B cell (primary cell): Measurements from ENCODE around the gene GJA10. TPM values are rescaled to one million over a fixed set of nuclear protein-coding genes. Genes with fewer than 3 reads are reported as not detected.

Experiments
- ATAC-seq: fragments of 200-7000 bp; cut with Tn5 transposase; one replicate; pipeline ENCODE4 v1.10.0; 2021; ENCODE audit warnings: low read depth, mild to moderate bottlenecking, moderate number of reproducible peaks, moderate library complexity
- CTCF ChIA-PET: fragments of 350-600 bp; sonication (Branson Sonifier 250); formaldehyde crosslinking; loops from one replicate; lab custom pipeline; 2021; ENCODE audit warnings: antibody characterized with exemption, inconsistent platforms; lab: Charles Lee
- POLR2A ChIA-PET: fragments of 350-600 bp; sonication (Branson Sonifier 250); formaldehyde crosslinking; loops from one replicate; lab custom pipeline; 2021; ENCODE audit warnings: antibody characterized with exemption; lab: Charles Lee
- DNase-seq: peaks from one replicate; pipeline ENCODE4 v3.0.0; 2013
- H2AFZ ChIP-seq: 2 replicates; pipeline ENCODE4 v1.6.1; 2012; ENCODE audit warnings: mild to moderate bottlenecking, low read depth, low read length; ENCODE audit not compliant: insufficient read depth, poor library complexity, severe bottlenecking
- H3K27ac ChIP-seq, 2 donors: 1 replicate in 1 of 2; 2 replicates in 1 of 2; pipeline ENCODE4 v1.5.1; 2012 to 2013; ENCODE audit warnings: low read length in 2 of 2, mild to moderate bottlenecking in 2 of 2, moderate library complexity in 1 of 2
- H3K27me3 ChIP-seq, 4 experiments: fragments of 200-600 bp in 1 of 4; sonication (generic) in 1 of 4; replicated peaks in 1 of 4; 1 replicate in 2 of 4; 2 replicates in 2 of 4; pipeline versions ENCODE4 v1.6.1 to v1.7.0; 2013 to 2016; ENCODE audit warnings: low read length in 3 of 4, mild to moderate bottlenecking in 2 of 4, mixed read lengths in 1 of 4, moderate library complexity in 1 of 4; ENCODE audit not compliant: insufficient read depth in 4 of 4, control insufficient read depth in 3 of 4; ENCODE audit errors: control extremely low read depth in 1 of 4
- H3K36me3 ChIP-seq, 2 experiments: replicated peaks in 1 of 2; 1 replicate in 1 of 2; 2 replicates in 1 of 2; pipeline versions ENCODE4 v1.6.1 to v1.7.1; 2013; ENCODE audit warnings: low read length in 1 of 2; ENCODE audit not compliant: insufficient read depth in 2 of 2, control insufficient read depth in 1 of 2; ENCODE audit errors: control extremely low read depth in 1 of 2, extremely low read depth in 1 of 2
- H3K4me1 ChIP-seq, 2 donors: fragments of 200-600 bp in 1 of 2; sonication (generic) in 1 of 2; 1 replicate in 1 of 2; 2 replicates in 1 of 2; pipeline versions ENCODE4 v1.5.1 to v1.6.1; 2013 to 2017; ENCODE audit warnings: low read length in 2 of 2; ENCODE audit not compliant: control insufficient read depth in 2 of 2, insufficient read depth in 2 of 2
- H3K4me2 ChIP-seq: replicated peaks from 2 replicates; pipeline ENCODE3; 2012; ENCODE audit warnings: mild to moderate bottlenecking, low read depth, low read length; ENCODE audit not compliant: poor library complexity, severe bottlenecking
- H3K4me3 ChIP-seq, 5 experiments: fragments of 200-600 bp in 1 of 5; sonication (generic) in 1 of 5; 1 replicate in 3 of 5; 2 replicates in 2 of 5; pipeline versions ENCODE4 v1.5.1 to v1.7.0; 2011 to 2016; ENCODE audit warnings: low read length in 4 of 5, mild to moderate bottlenecking in 4 of 5, low read depth in 2 of 5, control low read depth in 1 of 5, moderate library complexity in 1 of 5; ENCODE audit not compliant: insufficient read depth in 1 of 5; ENCODE audit errors: control extremely low read depth in 1 of 5, extremely low read depth in 1 of 5
- H3K79me2 ChIP-seq: fragments of 200-600 bp; sonication (generic); one replicate; pipeline ENCODE4 v1.6.0; 2016; ENCODE audit warnings: low read length; ENCODE audit not compliant: control insufficient read depth, insufficient read depth
- H3K9ac ChIP-seq: fragments of 200-600 bp; sonication (generic); 2 replicates; pipeline ENCODE4 v1.6.1; 2017; ENCODE audit warnings: mild to moderate bottlenecking, low read length, moderate library complexity
- H3K9me3 ChIP-seq, 3 donors: one replicate each; pipeline versions ENCODE4 v1.6.1 to v1.7.1; 2013; ENCODE audit warnings: low read length in 2 of 3; ENCODE audit not compliant: control insufficient read depth in 2 of 3, insufficient read depth in 1 of 3; ENCODE audit errors: control extremely low read depth in 1 of 3
- H4K20me1 ChIP-seq: 2 replicates; pipeline ENCODE4 v1.6.0; 2012; ENCODE audit warnings: mild to moderate bottlenecking, low read length; ENCODE audit not compliant: insufficient read depth, control insufficient read depth, poor library complexity, severe bottlenecking
- H3K27ac Mint-ChIP-seq: one replicate; pipeline ENCODE4 v1.8.0; 2021; ENCODE audit warnings: mixed read lengths
- H3K27me3 Mint-ChIP-seq: one replicate; pipeline ENCODE4 v1.8.0; 2021; ENCODE audit warnings: mixed read lengths
- H3K4me1 Mint-ChIP-seq: one replicate; pipeline ENCODE4 v1.8.0; 2021; ENCODE audit warnings: mixed read lengths
- H3K4me3 Mint-ChIP-seq: one replicate; pipeline ENCODE4 v1.8.0; 2021; ENCODE audit warnings: mixed read lengths
- H3K9me3 Mint-ChIP-seq: one replicate; pipeline ENCODE4 v1.8.0; 2022; ENCODE audit warnings: mixed read lengths; ENCODE audit not compliant: insufficient read depth
- EZH2 ChIP-seq: IDR thresholded peaks from 2 replicates; pipeline ENCODE4 v1.6.1; 2012; ENCODE audit warnings: borderline replicate concordance, low read depth, mild to moderate bottlenecking, moderate library complexity, low read length; ENCODE audit not compliant: insufficient read depth, poor library complexity, severe bottlenecking
- WGBS: methylation state at CpG from one replicate; pipeline ENCODE4 v1.1.5; 2013; ENCODE audit warnings: missing lambda C conversion rate; ENCODE audit not compliant: insufficient coverage; 5-methylcytosine and 5-hydroxymethylcytosine counted together
- intact Hi-C: fragments of 100-400 bp; cut with micrococcal nuclease; formaldehyde crosslinking; loops from one replicate; pipeline ENCODE4 v1.10.0; 2022
- polyA plus RNA-seq: library from polyadenylated mRNA; depleted of rRNA; stranded (reverse); fragments of >200 nt; gene quantifications from 2 replicates; pipeline ENCODE4 v1.2.3, GENCODE V29; 2012
- total RNA-seq, 2 donors: library from RNA; stranded (reverse); fragments of 120-200 nt in 1 of 2; gene quantifications; 1 replicate in 1 of 2; 2 replicates in 1 of 2; pipeline versions ENCODE4 v1.2.3 to v1.2.4, GENCODE V29; 2013 to 2022
- TF ChIP-seq, protein P1 (sequence below): fragments of 200-600 bp; IDR thresholded peaks from one replicate; pipeline ENCODE4 v1.8.0; 2022; ENCODE audit warnings: antibody characterized with exemption, mild to moderate bottlenecking

GJA10 gene
- total and polyA plus RNA-seq, 2 donors (not counting 1 experiment from before 2014, with no cell fraction given) = not detected

DNA sequence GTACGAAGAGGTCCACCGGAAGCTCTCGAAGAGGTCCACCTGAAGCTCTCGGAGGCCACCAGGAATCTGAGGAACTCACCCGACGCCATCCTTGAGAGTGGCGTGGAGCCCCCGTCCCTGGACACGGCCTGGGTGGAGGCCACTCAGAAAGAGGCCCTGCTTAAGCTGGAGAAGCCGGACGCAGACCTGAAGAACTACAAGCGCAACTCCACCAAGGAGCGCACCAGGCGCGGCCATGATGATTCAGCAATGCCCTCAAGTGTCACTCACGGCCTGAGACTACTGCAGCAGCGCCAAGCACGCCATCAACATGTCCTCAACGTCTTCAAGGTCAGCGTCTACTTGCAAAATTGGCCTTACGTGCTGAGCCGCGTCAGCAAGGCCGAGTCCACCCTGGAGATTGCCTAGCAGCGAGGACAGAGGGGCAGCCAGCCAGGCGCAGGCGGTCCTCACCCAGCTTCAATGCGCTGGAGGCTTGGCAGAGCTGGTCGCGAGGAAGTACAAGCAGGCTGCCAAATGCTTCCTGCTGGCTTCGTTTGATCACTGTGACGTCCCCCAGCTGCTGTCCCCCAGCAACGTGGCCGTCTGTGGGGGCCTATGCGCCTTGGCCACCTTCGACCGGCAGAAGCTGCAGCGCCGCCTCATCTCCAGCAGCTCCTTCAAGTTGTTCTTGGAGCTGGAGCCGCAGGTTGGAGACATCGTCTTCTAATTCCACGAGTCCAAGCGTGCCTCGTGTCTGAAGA, 7.7 kb upstream of the GJA10 start:
- Histone ChIP-seq H2AFZ (no peak overlapping the region), H3K9ac (no peak overlapping the region), H3K27me3 (peaks cover 0 to 15% (median 11%) of the 10 kb centered on the region in 4 experiments), H3K9me3 (peaks cover 0 to 20% (median 0%) of the 10 kb centered on the region in 3 donors), H3K36me3 (no peaks in the 10 kb centered on the region), H3K4me3 (no peak overlapping the region), H3K27ac (no peak overlapping the region), H4K20me1 (no peaks in the 10 kb centered on the region), H3K4me1 (peaks cover 3 to 4% of the 10 kb centered on the region in 2 donors), H3K79me2 (no peaks in the 10 kb centered on the region), H3K4me2 (no peak overlapping the region)
- no peak overlapping the region for H3K4me3 Mint-ChIP-seq
- DNase-seq = peak; percentile 7
- TF ChIP-seq, protein P1, sequence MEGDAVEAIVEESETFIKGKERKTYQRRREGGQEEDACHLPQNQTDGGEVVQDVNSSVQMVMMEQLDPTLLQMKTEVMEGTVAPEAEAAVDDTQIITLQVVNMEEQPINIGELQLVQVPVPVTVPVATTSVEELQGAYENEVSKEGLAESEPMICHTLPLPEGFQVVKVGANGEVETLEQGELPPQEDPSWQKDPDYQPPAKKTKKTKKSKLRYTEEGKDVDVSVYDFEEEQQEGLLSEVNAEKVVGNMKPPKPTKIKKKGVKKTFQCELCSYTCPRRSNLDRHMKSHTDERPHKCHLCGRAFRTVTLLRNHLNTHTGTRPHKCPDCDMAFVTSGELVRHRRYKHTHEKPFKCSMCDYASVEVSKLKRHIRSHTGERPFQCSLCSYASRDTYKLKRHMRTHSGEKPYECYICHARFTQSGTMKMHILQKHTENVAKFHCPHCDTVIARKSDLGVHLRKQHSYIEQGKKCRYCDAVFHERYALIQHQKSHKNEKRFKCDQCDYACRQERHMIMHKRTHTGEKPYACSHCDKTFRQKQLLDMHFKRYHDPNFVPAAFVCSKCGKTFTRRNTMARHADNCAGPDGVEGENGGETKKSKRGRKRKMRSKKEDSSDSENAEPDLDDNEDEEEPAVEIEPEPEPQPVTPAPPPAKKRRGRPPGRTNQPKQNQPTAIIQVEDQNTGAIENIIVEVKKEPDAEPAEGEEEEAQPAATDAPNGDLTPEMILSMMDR = no peak
- TF ChIP-seq EZH2 = no peak
- intact Hi-C loops = no loop called here
- peaks cover 18% of the 10 kb centered on the region for H3K27me3 Mint-ChIP-seq
- POLR2A ChIA-PET = no interaction called here
- no peaks in the 10 kb centered on the region for H3K9me3 Mint-ChIP-seq
- CTCF ChIA-PET = no interaction called here
- no peak overlapping the region for H3K27ac Mint-ChIP-seq
- ATAC-seq = no peak
- WGBS = 94% methylated on average over 44 of the region's 44 CpGs
- peaks cover 5% of the 10 kb centered on the region for H3K4me1 Mint-ChIP-seq

GRCh38 chr6:89887452-89888137, 6.7 kb upstream of the GJA10 start:
- POLR2A ChIA-PET = no interaction called here
- Mint-ChIP-seq H3K4me3 (no peak overlapping the region), H3K4me1 (peaks cover 7% of the 10 kb centered on the region), H3K9me3 (no peaks in the 10 kb centered on the region), H3K27ac (no peak overlapping the region), H3K27me3 (peaks cover 21% of the 10 kb centered on the region)
- H3K4me3 ChIP-seq = no peak overlapping the region
- H3K4me1 ChIP-seq = peaks cover 3 to 4% of the 10 kb centered on the region in 2 donors
- H3K79me2 ChIP-seq = no peaks in the 10 kb centered on the region
- H4K20me1 ChIP-seq = no peaks in the 10 kb centered on the region
- peaks cover 0 to 20% (median 14%) of the 10 kb centered on the region in 4 experiments for H3K27me3 ChIP-seq
- peak overlapping the region; percentile 51 for H2AFZ ChIP-seq
- H3K36me3 ChIP-seq = no peaks in the 10 kb centered on the region
- TF ChIP-seq, protein P1 = no peak
- TF ChIP-seq EZH2 = no peak
- CTCF ChIA-PET = interaction anchor here (1.2 kb wide), 1 partner anchor 53 kb away, joined by 3 read pairs; no protein-coding TSS in a partner anchor
- peaks cover 0 to 20% (median 0%) of the 10 kb centered on the region in 3 donors for H3K9me3 ChIP-seq
- no peak overlapping the region for H3K9ac ChIP-seq
- ATAC-seq = no peak
- peak overlapping the region; percentile 49 for H3K4me2 ChIP-seq
- WGBS = 35% methylated on average over 38 of the region's 43 CpGs
- peak; percentile 8 for DNase-seq
- H3K27ac ChIP-seq = no peak overlapping the region
- intact Hi-C loops = no loop called here
